HepG2 (cell line): ENCODE results near the gene ATP6V0D1. TPM values are rescaled to one million over a fixed set of nuclear protein-coding genes. Genes with fewer than 3 reads are reported as not detected.
"Not testable (repeated sequence)": the region's sequence is repeated elsewhere in the genome, so short reads cannot be mapped to it uniquely, and the experiment has no call there.

ENCODE experiments used
- ATAC-seq: fragments of 200-7000 bp; cut with Tn5 transposase; 3 replicates; pipeline ENCODE4 v1.9.1; 2020; ENCODE audit warnings: mild to moderate bottlenecking, moderate library complexity
- BruUV-seq: library from RNA; stranded (reverse); fragments of 400-500 nt; replicated peaks from 2 replicates; lab custom pipeline; 2021; lab: Mats Ljungman, UMichigan
- CTCF ChIA-PET: fragments of 300-600 bp; formaldehyde crosslinking; extraction: SDS; loops from one replicate; lab custom pipeline; 2021; ENCODE audit warnings: low total read pairs, inconsistent platforms, low intra/inter-chr PET ratio; lab: Yijun Ruan, JAX
- POLR2A ChIA-PET: fragments of 350-600 bp; sonication (Branson Sonifier 250); formaldehyde crosslinking; loops from one replicate; lab custom pipeline; 2020; ENCODE audit warnings: antibody characterized with exemption, inconsistent platforms; lab: Yijun Ruan, JAX
- DNase-seq: peaks from one replicate; pipeline ENCODE4 v3.0.0-alpha.2; 2015; ENCODE audit warnings: low spot score
- FAIRE-seq: peaks from 3 replicates; lab custom pipeline; 2011; peaks lifted over from hg19 to GRCh38; lab: Jason Lieb, UNC
- H2AFZ ChIP-seq: one replicate; pipeline ENCODE4 v1.6.1; 2011; ENCODE audit warnings: low read length, inconsistent platforms
- H3K27ac ChIP-seq: fragments of 300-600 bp; 3 replicates; pipeline ENCODE4 v1.8.0; 2011; ENCODE audit warnings: mixed run types, mild to moderate bottlenecking, mixed read lengths, low read length, inconsistent platforms; ENCODE audit not compliant: insufficient read depth; ENCODE audit errors: extremely low read length
- H3K27me3 ChIP-seq, 2 experiments: fragments of 200-600 bp in 1 of 2; 2 replicates in 1 of 2; 3 replicates in 1 of 2; pipeline versions ENCODE4 v1.6.0 to v1.8.0; 2011; ENCODE audit warnings: low read length in 2 of 2, mild to moderate bottlenecking in 2 of 2, moderate library complexity in 2 of 2, inconsistent platforms in 1 of 2; ENCODE audit not compliant: insufficient read depth in 2 of 2, control insufficient read depth in 1 of 2
- H3K36me3 ChIP-seq, 2 experiments: fragments of 200-600 bp in 1 of 2; replicated peaks in 1 of 2; 2 replicates in 1 of 2; 3 replicates in 1 of 2; pipeline versions ENCODE4 v1.5.1 to v1.8.0; 2011; ENCODE audit warnings: low read length in 2 of 2, inconsistent platforms in 1 of 2; ENCODE audit not compliant: insufficient read depth in 2 of 2, control insufficient read depth in 1 of 2
- H3K4me1 ChIP-seq: 2 replicates; pipeline ENCODE4 v1.5.1; 2012; ENCODE audit warnings: low read length, inconsistent platforms; ENCODE audit not compliant: insufficient read depth
- H3K4me2 ChIP-seq: 2 replicates; pipeline ENCODE4 v1.6.0; 2011; ENCODE audit warnings: low read depth, low read length, inconsistent platforms
- H3K4me3 ChIP-seq, 3 experiments: fragments of 200-600 bp in 1 of 3; sonication (generic), shearing (Covaris generic) in 1 of 3; replicated peaks in 1 of 3; 2 replicates each; pipeline ENCODE4 v1.5.1; 2011 to 2016; ENCODE audit warnings: low read length in 3 of 3, inconsistent platforms in 2 of 3, low read depth in 2 of 3, mild to moderate bottlenecking in 2 of 3, control low read depth in 1 of 3, mixed read lengths in 1 of 3; ENCODE audit not compliant: insufficient read depth in 1 of 3
- H3K79me2 ChIP-seq: one replicate; pipeline ENCODE4 v1.6.1; 2011; ENCODE audit warnings: low read length, inconsistent platforms; ENCODE audit not compliant: insufficient read depth
- H3K9ac ChIP-seq: 2 replicates; pipeline ENCODE4 v1.6.0; 2011; ENCODE audit warnings: mild to moderate bottlenecking, low read depth, low read length, inconsistent platforms; ENCODE audit not compliant: insufficient read depth
- H3K9me3 ChIP-seq: 2 replicates; pipeline ENCODE4 v1.5.1; 2012; ENCODE audit warnings: mild to moderate bottlenecking, low read length
- H4K20me1 ChIP-seq: 2 replicates; pipeline ENCODE4 v1.6.0; 2011; ENCODE audit warnings: inconsistent platforms, mild to moderate bottlenecking, low read length, moderate library complexity; ENCODE audit not compliant: insufficient read depth
- ATF1 ChIP-seq: IDR thresholded peaks from 2 replicates; pipeline ENCODE4 v1.6.1; 2016; ENCODE audit warnings: mild to moderate bottlenecking, control low read depth
- FOXK2 ChIP-seq: fragments of 450-650 bp; IDR thresholded peaks from 2 replicates; pipeline ENCODE4 v1.6.1; 2016
- RXRA ChIP-seq: sonication (generic); formaldehyde crosslinking; IDR thresholded peaks from 2 replicates; pipeline ENCODE4 v1.5.1; 2020; ENCODE audit warnings: missing genetic modification reagents
- SRSF9 ChIP-seq: fragments of 200-400 bp; formaldehyde crosslinking; IDR thresholded peaks from 2 replicates; pipeline ENCODE4 v1.6.1; 2018; ENCODE audit warnings: borderline replicate concordance, mild to moderate bottlenecking, low read depth, low read length; ENCODE audit not compliant: insufficient read depth, poor library complexity, severe bottlenecking
- TOE1 ChIP-seq: sonication (generic); formaldehyde crosslinking; IDR thresholded peaks from 2 replicates; pipeline ENCODE4 v1.4.0; 2020; ENCODE audit warnings: mild to moderate bottlenecking, missing genetic modification reagents
- ZNF629 ChIP-seq: sonication (generic); formaldehyde crosslinking; conservative IDR thresholded peaks from 2 replicates; pipeline ENCODE4 v1.5.0; 2020; ENCODE audit warnings: missing genetic modification reagents
- ZNF781 ChIP-seq: sonication (generic); formaldehyde crosslinking; IDR thresholded peaks from 2 replicates; pipeline ENCODE4 v1.5.1; 2020; ENCODE audit warnings: borderline replicate concordance, mild to moderate bottlenecking, missing genetic modification reagents; ENCODE audit errors: not compliant biosample characterization
- WGBS: methylation state at CpG from one replicate; pipeline ENCODE4 v1.1.6; 2017; ENCODE audit warnings: low lambda C conversion rate; 5-methylcytosine and 5-hydroxymethylcytosine counted together
- in situ Hi-C: cut with HindIII; loops from 2 replicates; pipeline ENCODE4 v1.10.0; 2017; ENCODE audit warnings: low pct_unique_long_range_greater_than_20kb; ENCODE audit not compliant: extremely low pct_ligation_motif_present
- intact Hi-C: fragments of 100-400 bp; cut with micrococcal nuclease; formaldehyde crosslinking; loops from one replicate; pipeline ENCODE4 v1.10.0; 2022; ENCODE audit not compliant: unreplicated experiment
- polyA plus RNA-seq, 8 experiments: library from polyadenylated mRNA; depleted of rRNA in 3 of 8; stranded (reverse) in 7 of 8; unstranded in 1 of 8; fragments of >200 nt; fragmentation: Illumina TruSeq in 4 of 8; extraction: Trizol in 4 of 8; gene quantifications; 2 replicates each; pipeline versions ENCODE4 v1.2.1 to v1.2.3, GENCODE V29; 2011 to 2016; ENCODE audit warnings: low read depth in 4 of 8, missing spikeins in 1 of 8, mixed read lengths in 1 of 8; ENCODE audit not compliant: insufficient read depth in 1 of 8
- total RNA-seq, 5 experiments: library from RNA; depleted of rRNA; stranded (reverse); fragments of >200 nt; fragmentation: Illumina TruSeq; extraction: Trizol; gene quantifications; 2 replicates each; pipeline ENCODE4 v1.2.3, GENCODE V29; 2016; ENCODE audit warnings: low read depth in 1 of 5
- TF ChIP-seq, protein P1 (sequence below): sonication (generic); formaldehyde crosslinking; IDR thresholded peaks from 2 replicates; pipeline ENCODE4 v1.5.1; 2020; ENCODE audit warnings: mild to moderate bottlenecking, missing genetic modification reagents, moderate library complexity

The ATP6V0D1 gene
- total and polyA plus RNA-seq, 2 of the 13 experiments (the other 11 are each of a cell fraction or from before 2014, with no cell fraction given), result 51.1 to 61.3 TPM

DNA sequence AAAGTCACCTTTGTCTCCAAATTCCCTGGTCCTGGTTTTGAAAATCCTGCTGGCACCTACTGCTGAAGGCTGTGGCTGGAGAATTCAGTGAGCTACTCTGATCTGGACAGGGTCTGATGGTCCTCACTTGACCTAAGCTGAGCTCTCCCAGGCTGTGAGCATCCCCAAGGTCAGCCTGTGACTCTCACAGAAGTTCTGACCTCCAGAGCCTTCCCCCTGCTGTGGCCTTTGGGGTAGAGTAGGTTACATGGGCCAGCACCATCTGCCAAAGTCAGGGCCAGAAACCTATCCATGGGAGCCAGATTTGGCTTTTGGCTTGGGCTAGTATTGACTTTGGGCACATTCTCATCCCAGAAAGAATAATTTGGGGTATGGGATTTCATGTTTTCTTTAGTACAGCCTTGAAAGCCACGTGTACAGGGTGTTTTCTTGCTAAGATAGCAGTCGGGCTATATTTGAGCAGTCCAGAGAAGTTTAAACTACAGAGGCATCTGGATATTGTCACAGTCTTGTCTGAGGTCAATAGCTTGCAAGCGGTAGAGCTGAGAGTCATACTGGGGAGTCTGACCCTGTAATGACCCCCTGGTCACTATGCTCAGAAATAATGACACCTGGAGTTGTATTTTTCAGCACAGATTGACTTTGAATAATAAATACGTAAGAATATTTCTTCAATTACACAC lies 8.6 kb upstream of the ATP6V0D1 start:
- intact Hi-C loops, result no loop called here
- peak; percentile 59 for ATAC-seq

DNA sequence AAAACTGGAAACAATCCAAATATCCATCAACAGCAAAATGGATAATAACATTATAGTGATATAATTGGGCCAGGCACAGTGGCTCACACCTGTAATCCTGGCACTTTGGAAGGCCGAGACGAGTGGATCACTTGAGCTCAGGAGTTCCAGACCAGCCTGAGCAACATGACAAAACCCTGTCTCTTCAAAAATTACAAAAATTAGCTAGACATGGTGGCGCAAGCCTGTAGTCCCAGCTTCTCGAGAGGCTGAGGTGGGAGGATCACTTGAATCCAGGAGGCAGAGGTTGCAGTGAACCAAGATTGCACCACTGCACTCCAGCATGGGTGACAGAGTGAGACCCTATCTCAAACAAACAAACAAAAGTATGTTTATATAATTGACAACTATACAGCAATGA lies 6.6 kb upstream of the ATP6V0D1 start:
- H3K79me2 ChIP-seq, H3K9ac ChIP-seq, H3K27me3 ChIP-seq, H3K27ac ChIP-seq, FAIRE-seq, H4K20me1 ChIP-seq, H3K36me3 ChIP-seq, CTCF ChIA-PET, in situ Hi-C loops, H2AFZ ChIP-seq, POLR2A ChIA-PET, H3K9me3 ChIP-seq, intact Hi-C loops, ATAC-seq, H3K4me3 ChIP-seq, DNase-seq, H3K4me2 ChIP-seq: not testable (repeated sequence)
- 96% methylated on average over 4 of the region's 4 CpGs for WGBS
- TSS peak; percentile 13 for BruUV-seq
- peaks cover 38% of the 10 kb centered on the region for H3K4me1 ChIP-seq

More for the DNA sequence above, 8.6 kb upstream of the ATP6V0D1 start:
- H3K27me3 ChIP-seq, result no peaks in the 10 kb centered on the region
- H3K4me3 ChIP-seq, result no peak overlapping the region
- WGBS, result 40% methylated on average over 4 of the region's 4 CpGs
- H3K9me3 ChIP-seq, result no peaks in the 10 kb centered on the region
- no TSS peak for BruUV-seq
- H3K79me2 ChIP-seq, result no peaks in the 10 kb centered on the region
- peak overlapping the region; percentile 6 for H3K27ac ChIP-seq
- H3K36me3 ChIP-seq, result no peaks in the 10 kb centered on the region; a peak in 1 of 5 replicates
- H2AFZ ChIP-seq, result no peak overlapping the region
- H3K4me2 ChIP-seq, result 0 out of 2 replicates have a peak overlapping the region, but pooled peaks have one; percentile 15
- H3K9ac ChIP-seq, result no peak overlapping the region; the same call in 1 of the 2 replicates
- H3K4me1 ChIP-seq, result peaks cover 18% of the 10 kb centered on the region
- TF ChIP-seq, protein P1, sequence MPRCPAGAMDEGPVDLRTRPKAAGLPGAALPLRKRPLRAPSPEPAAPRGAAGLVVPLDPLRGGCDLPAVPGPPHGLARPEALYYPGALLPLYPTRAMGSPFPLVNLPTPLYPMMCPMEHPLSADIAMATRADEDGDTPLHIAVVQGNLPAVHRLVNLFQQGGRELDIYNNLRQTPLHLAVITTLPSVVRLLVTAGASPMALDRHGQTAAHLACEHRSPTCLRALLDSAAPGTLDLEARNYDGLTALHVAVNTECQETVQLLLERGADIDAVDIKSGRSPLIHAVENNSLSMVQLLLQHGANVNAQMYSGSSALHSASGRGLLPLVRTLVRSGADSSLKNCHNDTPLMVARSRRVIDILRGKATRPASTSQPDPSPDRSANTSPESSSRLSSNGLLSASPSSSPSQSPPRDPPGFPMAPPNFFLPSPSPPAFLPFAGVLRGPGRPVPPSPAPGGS (CRISPR knock-in tag), result no peak
- TF ChIP-seq ATF1 (CRISPR knock-in tag) (no peak), FOXK2 (no peak), SRSF9 (no peak), TOE1 (CRISPR knock-in tag) (no peak), ZNF781 (peak; percentile 38), RXRA (CRISPR knock-in tag) (0 out of 2 replicates have a peak, but pooled peaks have one; percentile 13), ZNF629 (CRISPR knock-in tag) (no peak)
- in situ Hi-C loops, result no loop called here
- FAIRE-seq (peak; percentile 8), DNase-seq (no peak)
- CTCF ChIA-PET, result no interaction called here
- H4K20me1 ChIP-seq, result no peaks in the 10 kb centered on the region
- POLR2A ChIA-PET, result interaction anchor here (1.4 kb wide), 1 partner anchor 9 kb away, joined by 6 read pairs; the partner anchor contains the start of gene ATP6V0D1
